HG03432 (cell line): ENCODE measurements around the gene ARMH4.

Experiments
- ATAC-seq: cut with Tn5 transposase; IDR thresholded peaks from one replicate; pipeline ENCODE4 v1.9.1; 2021; ENCODE audit warnings: mild to moderate bottlenecking, moderate library complexity; ENCODE audit not compliant: unreplicated experiment

The ARMH4 gene

DNA sequence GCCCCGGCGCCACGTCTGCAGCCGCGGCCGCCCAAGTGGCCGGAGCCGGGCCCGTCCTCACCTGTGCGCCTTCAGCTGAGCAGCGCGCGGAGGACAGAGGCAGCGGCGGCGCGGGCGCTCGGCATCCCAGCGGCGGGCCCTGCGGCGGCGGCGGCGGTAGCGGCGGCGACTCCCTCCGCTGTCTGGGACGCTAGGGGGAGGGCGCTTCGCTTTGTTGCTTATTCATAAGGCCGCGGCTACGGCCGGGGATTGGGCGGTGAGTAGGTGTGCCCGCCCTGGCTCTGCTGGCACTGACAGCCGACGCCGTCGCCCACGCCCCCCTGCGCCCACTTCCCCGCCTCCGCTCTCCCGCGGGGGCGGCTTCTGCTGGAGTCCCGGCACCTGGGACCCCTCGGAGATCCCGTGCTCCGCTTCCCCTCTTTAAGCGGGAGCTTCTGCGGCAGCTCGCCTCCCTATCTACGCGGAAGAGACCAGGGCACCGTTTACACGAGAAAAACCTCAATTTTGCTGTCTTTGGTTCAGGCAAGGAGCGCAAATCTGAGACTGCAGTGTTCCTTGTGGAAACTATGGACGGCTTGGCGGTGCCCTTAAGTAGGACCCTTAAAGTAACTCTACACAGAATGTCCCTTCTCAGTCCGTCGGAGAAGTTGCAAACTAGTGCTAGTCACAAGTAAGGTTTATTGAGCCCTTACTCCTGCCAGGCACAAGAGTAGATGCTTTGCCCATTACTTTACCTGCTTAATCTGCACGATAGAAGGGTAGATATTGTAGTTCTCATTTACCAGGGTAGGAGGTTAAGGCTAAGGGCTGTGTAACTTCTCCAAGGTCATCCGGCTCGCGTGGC is at the start of gene ARMH4:
Gene ARMH4 (minus strand): TSS at position 200 of the 844 bp plus-strand sequence. CDS start 12,855 bp downstream, outside the sequence.
- ATAC-seq: peak; percentile 96

- ATAC-seq: no peak
These were observed 48.8 kb upstream of the ARMH4 start for GRCh38 chr14:58200846-58201245.

DNA sequence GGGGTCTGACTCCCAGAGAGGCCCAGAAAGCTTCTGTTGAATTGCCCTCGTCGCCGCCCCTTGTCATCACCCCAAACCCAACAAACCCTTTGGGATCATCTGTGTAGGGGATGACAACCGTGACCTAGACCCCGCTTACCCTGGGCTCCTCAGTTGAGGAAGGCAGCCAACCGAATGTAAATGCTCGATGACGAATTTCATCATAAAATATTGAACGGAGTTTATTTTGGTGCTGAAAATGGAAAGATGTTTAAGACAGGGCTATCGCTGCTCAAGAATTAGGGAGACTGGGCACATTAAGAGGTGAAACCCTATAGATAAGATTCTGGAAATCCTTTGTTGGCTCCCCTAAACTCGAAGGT is 48.4 kb upstream of the ARMH4 start:
- peak; percentile 10 for ATAC-seq

- ATAC-seq: peak; percentile 94
These were observed 47.9 kb upstream of the ARMH4 start, which contains the start of gene ACTR10 for GRCh38 chr14:58199726-58200479. Gene ACTR10 (plus strand): TSS chr14:58200149. CDS start chr14:58200218, 69 bp downstream.

DNA sequence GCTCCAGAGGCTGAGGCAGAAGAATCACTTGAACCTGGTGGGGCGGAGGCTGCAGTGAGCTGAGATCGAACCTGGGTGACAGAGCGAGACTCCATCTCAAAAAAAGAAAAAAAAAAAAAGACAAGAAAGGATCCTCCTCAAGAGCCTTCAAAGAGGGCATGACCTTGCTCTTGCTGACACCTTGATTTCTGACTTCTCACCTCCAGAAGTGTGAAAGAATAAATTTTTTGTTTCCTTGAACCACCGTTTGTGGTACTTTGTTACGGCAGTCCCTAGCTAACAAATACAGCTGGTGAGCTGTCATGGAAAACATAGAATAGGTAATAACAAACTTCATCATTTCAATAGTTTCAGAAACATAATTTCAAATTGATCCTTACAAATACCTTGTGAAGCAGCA is 46.1 kb upstream of the ARMH4 start:
- ATAC-seq: no peak

DNA sequence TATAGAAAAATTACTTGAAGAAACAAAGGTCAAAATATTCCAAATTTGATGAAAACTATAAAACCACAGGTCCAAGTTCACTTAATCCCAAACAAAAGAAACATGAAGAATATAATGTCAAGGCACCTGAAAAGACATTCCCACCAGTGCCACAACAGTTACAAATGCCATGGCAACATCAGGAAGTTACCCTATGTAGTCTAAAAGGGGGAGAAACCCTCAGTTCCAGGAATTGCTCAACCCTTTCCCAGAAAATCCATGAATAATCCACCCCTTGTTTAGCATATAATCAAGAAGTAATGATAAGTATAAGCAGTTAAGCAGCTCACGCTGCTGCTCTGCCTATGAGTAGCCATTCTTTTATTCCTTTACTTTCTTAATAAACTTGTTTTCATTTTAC is 44.2 kb upstream of the ARMH4 start:
- ATAC-seq: no peak

DNA sequence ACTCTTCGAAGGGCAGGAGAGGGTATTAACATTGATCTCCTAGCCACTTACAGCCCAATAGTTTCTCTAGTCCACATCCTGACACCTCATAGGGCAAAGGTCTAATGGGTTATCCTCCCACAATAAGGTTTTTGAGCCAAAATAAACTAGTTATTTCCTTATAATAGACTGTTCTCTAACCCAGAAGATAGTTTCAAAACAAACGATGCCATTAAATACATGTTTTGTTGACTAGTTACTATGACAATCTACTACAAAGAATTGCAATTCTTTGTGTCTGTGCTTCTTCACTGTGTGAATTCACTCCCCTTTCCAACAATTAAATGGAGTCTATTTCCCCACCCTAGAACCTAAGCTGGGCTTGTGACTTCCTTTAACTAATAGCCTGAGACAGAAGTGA is 41.5 kb upstream of the ARMH4 start:
- no peak for ATAC-seq

GRCh38 chr14:58191763-58192601 is 40.0 kb upstream of the ARMH4 start:
- no peak for ATAC-seq

DNA sequence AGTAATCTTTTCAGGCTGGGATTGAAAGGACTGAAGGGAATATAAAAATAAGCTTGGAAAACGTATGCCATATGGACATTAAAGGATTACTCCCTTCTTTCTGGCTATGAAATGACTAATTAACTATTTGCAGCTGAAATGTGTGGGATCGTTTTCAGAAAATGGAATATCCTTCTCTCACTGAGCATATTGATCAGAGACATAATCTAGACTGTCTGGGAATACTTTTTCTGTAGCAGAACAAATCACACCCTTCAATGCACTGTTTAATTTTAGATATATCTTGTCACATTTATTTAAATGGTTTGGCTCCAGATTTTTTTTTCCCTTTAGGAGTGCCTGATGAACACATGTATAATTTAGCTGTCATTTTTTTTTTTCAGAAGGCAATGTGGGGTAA is 37.2 kb upstream of the ARMH4 start:
- ATAC-seq: no peak

- ATAC-seq: no peak
These were observed 25.1 kb upstream of the ARMH4 start for GRCh38 chr14:58177125-58177524.

DNA sequence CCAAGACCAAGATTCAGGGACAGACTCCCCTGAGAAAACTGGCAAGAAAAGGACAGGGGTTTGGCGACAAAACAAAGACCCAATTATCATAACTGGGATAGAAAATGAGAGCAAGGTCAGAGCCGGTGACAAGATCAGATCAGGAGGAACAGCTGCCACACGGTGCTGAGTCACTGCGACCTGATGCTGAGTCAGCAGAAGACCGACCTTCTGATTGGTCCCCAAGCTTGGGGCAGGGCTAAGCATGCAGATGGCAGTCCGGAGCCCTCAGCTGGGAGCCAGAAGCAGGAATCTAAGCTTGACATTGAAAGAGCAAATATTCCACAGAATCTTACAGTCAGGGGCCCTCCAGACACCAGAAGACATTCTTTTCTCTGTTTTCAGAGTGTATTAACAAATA is 19.1 kb upstream of the ARMH4 start:
- peak; percentile 98 for ATAC-seq

DNA sequence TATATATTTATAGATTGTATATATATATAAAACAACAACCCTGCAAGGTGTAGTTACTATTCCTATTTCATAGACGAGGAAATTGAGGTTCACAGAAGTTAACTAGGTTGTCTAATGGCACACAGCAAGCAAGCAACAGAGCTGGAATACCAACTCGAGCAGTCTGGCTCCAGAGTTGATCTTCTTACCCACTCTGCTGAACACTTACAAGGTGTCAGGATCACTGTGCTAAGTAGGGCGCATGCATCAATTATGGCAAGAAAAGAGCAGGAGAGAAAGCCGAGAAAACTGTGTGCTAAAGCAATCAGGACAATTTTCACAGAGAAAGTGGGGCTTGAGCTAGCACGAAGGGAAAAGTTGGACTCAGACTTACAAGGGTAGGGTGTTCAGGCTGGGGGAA is 15.9 kb upstream of the ARMH4 start:
- ATAC-seq: no peak

- ATAC-seq: no peak
These were observed 15.0 kb upstream of the ARMH4 start for GRCh38 chr14:58167057-58167456.

- peak; percentile 63 for ATAC-seq
These were observed 14.3 kb upstream of the ARMH4 start for GRCh38 chr14:58166005-58166983.

GRCh38 chr14:58160561-58160960 is 8.5 kb upstream of the ARMH4 start:
- ATAC-seq: no peak

GRCh38 chr14:58151133-58152013 is 640 bp downstream of the ARMH4 start:
- ATAC-seq: no peak

DNA sequence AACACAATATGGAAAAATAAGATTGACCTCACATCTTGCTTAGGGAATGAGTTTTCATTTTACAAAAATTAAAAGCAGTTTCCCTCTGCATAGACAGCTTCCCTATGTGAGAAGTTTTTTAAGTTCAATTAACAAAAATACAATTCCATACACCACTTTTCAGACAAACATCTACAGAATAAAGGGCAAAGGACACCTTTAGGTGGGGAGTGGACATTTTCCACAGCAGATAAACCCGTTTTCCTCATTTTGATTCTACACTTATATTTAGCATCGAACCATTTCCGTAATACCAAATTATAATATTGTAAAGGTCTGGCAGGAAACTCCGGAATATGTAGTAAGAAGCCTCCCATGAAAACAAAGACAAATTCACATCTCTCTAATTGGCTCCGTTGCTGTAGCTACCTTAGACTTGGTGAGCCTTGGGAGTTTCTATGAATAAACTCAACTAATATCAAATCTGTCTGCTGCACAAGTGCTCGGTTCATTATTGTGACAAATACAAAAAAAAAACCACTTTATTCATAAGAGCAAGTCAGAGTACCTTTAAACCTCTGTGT is 1.7 kb downstream of the ARMH4 start:
- no peak for ATAC-seq

DNA sequence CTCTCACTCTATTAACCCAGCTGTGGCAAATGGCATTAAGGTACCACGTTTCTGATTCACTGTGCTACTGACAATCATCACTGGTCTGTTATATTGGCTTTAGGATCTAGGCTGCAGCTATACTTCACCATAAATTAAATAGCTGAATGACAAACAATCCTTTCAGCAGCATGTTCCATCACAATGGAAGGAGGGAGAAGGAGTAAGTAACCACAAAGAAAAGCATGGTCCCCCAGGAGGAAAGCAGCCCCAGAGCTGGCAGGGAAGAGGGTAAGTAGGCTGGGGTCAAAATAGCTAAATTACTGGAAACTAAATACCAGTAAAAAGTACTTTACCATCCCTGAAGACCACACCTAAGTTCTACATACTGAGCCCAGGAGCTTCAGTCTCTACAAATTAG is 2.8 kb downstream of the ARMH4 start:
- no peak for ATAC-seq

- ATAC-seq: no peak
These were observed 5.6 kb downstream of the ARMH4 start for GRCh38 chr14:58146399-58146798.
